ENCODE measurements around the gene TLL2.

The TLL2 gene

GRCh38 chr10:96427291-96427690 lies 86.4 kb downstream of the TLL2 start:
- H3K4me3 Mint-ChIP-seq, result no peak overlapping the region
- H3K4me1 Mint-ChIP-seq, result no peaks in the 10 kb centered on the region
- H3K36me3 Mint-ChIP-seq, result no peaks in the 10 kb centered on the region
- H3K9me3 Mint-ChIP-seq, result no peaks in the 10 kb centered on the region
- H3K27me3 Mint-ChIP-seq, result peaks cover 15% of the 10 kb centered on the region
- no peak overlapping the region for H3K27ac Mint-ChIP-seq

GRCh38 chr10:96422525-96422924 lies 91.2 kb downstream of the TLL2 start:
- no peaks in the 10 kb centered on the region for H3K9me3 Mint-ChIP-seq
- H3K4me1 Mint-ChIP-seq, result no peaks in the 10 kb centered on the region
- no peak overlapping the region for H3K4me3 Mint-ChIP-seq
- no peaks in the 10 kb centered on the region for H3K36me3 Mint-ChIP-seq
- peaks cover 6% of the 10 kb centered on the region for H3K27me3 Mint-ChIP-seq
- H3K27ac Mint-ChIP-seq, result no peak overlapping the region

GRCh38 chr10:96421995-96422394 lies 91.7 kb downstream of the TLL2 start:
- Mint-ChIP-seq H3K4me1 (no peaks in the 10 kb centered on the region), H3K4me3 (no peak overlapping the region), H3K36me3 (no peaks in the 10 kb centered on the region), H3K9me3 (no peaks in the 10 kb centered on the region), H3K27ac (no peak overlapping the region), H3K27me3 (peaks cover 4% of the 10 kb centered on the region)

- Mint-ChIP-seq H3K9me3 (no peaks in the 10 kb centered on the region), H3K27me3 (no peaks in the 10 kb centered on the region), H3K36me3 (no peaks in the 10 kb centered on the region), H3K4me1 (no peaks in the 10 kb centered on the region), H3K4me3 (no peak overlapping the region), H3K27ac (no peak overlapping the region)
These were observed 93.3 kb downstream of the TLL2 start for GRCh38 chr10:96420228-96421009.

GRCh38 chr10:96419351-96419750 lies 94.4 kb downstream of the TLL2 start:
- Mint-ChIP-seq H3K4me3 (no peak overlapping the region), H3K27ac (no peak overlapping the region), H3K36me3 (no peaks in the 10 kb centered on the region), H3K9me3 (no peaks in the 10 kb centered on the region), H3K27me3 (no peaks in the 10 kb centered on the region), H3K4me1 (no peaks in the 10 kb centered on the region)

- H3K27ac Mint-ChIP-seq, result no peak overlapping the region
- H3K4me1 Mint-ChIP-seq, result no peaks in the 10 kb centered on the region
- no peaks in the 10 kb centered on the region for H3K27me3 Mint-ChIP-seq
- H3K9me3 Mint-ChIP-seq, result no peaks in the 10 kb centered on the region
- no peak overlapping the region for H3K4me3 Mint-ChIP-seq
- H3K36me3 Mint-ChIP-seq, result no peaks in the 10 kb centered on the region
These were observed 95.1 kb downstream of the TLL2 start for GRCh38 chr10:96418582-96418981.

- no peaks in the 10 kb centered on the region for H3K9me3 Mint-ChIP-seq
- no peaks in the 10 kb centered on the region for H3K4me1 Mint-ChIP-seq
- no peak overlapping the region for H3K27ac Mint-ChIP-seq
- H3K27me3 Mint-ChIP-seq, result peaks cover 5% of the 10 kb centered on the region
- no peaks in the 10 kb centered on the region for H3K36me3 Mint-ChIP-seq
- no peak overlapping the region for H3K4me3 Mint-ChIP-seq
These were observed 96.3 kb downstream of the TLL2 start for GRCh38 chr10:96417441-96417840.

GRCh38 chr10:96416643-96417042 lies 97.1 kb downstream of the TLL2 start:
- Mint-ChIP-seq H3K36me3 (no peaks in the 10 kb centered on the region), H3K4me3 (no peak overlapping the region), H3K27ac (no peak overlapping the region), H3K27me3 (peaks cover 5% of the 10 kb centered on the region), H3K4me1 (no peaks in the 10 kb centered on the region), H3K9me3 (no peaks in the 10 kb centered on the region)

GRCh38 chr10:96415891-96416554 lies 97.7 kb downstream of the TLL2 start:
- no peak overlapping the region for H3K27ac Mint-ChIP-seq
- H3K36me3 Mint-ChIP-seq, result no peaks in the 10 kb centered on the region
- no peaks in the 10 kb centered on the region for H3K9me3 Mint-ChIP-seq
- H3K4me3 Mint-ChIP-seq, result no peak overlapping the region
- no peaks in the 10 kb centered on the region for H3K4me1 Mint-ChIP-seq
- peaks cover 6% of the 10 kb centered on the region for H3K27me3 Mint-ChIP-seq

GRCh38 chr10:96415150-96415890 lies 98.4 kb downstream of the TLL2 start:
- Mint-ChIP-seq H3K9me3 (no peaks in the 10 kb centered on the region), H3K4me3 (no peak overlapping the region), H3K27ac (no peak overlapping the region), H3K27me3 (peaks cover 6% of the 10 kb centered on the region), H3K36me3 (no peaks in the 10 kb centered on the region), H3K4me1 (no peaks in the 10 kb centered on the region)

- H3K4me1 Mint-ChIP-seq, result no peaks in the 10 kb centered on the region
These were observed 99.4 kb downstream of the TLL2 start for GRCh38 chr10:96414303-96414702.

GRCh38 chr10:96413151-96413787 lies 100.5 kb downstream of the TLL2 start:
- no peaks in the 10 kb centered on the region for H3K9me3 Mint-ChIP-seq
- H3K4me3 Mint-ChIP-seq, result no peak overlapping the region
- peaks cover 8% of the 10 kb centered on the region for H3K27me3 Mint-ChIP-seq
- H3K36me3 Mint-ChIP-seq, result no peaks in the 10 kb centered on the region
- no peak overlapping the region for H3K27ac Mint-ChIP-seq
- no peaks in the 10 kb centered on the region for H3K4me1 Mint-ChIP-seq

More at GRCh38 chr10:96414303-96414702, 99.4 kb downstream of the TLL2 start:
- H3K27ac Mint-ChIP-seq, result no peak overlapping the region
- peaks cover 6% of the 10 kb centered on the region for H3K27me3 Mint-ChIP-seq
- H3K4me3 Mint-ChIP-seq, result no peak overlapping the region
- no peaks in the 10 kb centered on the region for H3K36me3 Mint-ChIP-seq
- no peaks in the 10 kb centered on the region for H3K9me3 Mint-ChIP-seq

GRCh38 chr10:96411716-96412320 lies 101.9 kb downstream of the TLL2 start:
- H3K4me1 Mint-ChIP-seq, result no peaks in the 10 kb centered on the region
- H3K27ac Mint-ChIP-seq, result no peak overlapping the region
- peaks cover 16% of the 10 kb centered on the region for H3K27me3 Mint-ChIP-seq
- H3K4me3 Mint-ChIP-seq, result no peak overlapping the region
- H3K9me3 Mint-ChIP-seq, result no peaks in the 10 kb centered on the region
- H3K36me3 Mint-ChIP-seq, result no peaks in the 10 kb centered on the region

- H3K4me3 Mint-ChIP-seq, result no peak overlapping the region
- no peaks in the 10 kb centered on the region for H3K4me1 Mint-ChIP-seq
- H3K9me3 Mint-ChIP-seq, result no peaks in the 10 kb centered on the region
- peaks cover 17% of the 10 kb centered on the region for H3K27me3 Mint-ChIP-seq
- H3K27ac Mint-ChIP-seq, result no peak overlapping the region
- no peaks in the 10 kb centered on the region for H3K36me3 Mint-ChIP-seq
These were observed 103.4 kb downstream of the TLL2 start for GRCh38 chr10:96410296-96410695.

GRCh38 chr10:96408201-96408600 lies 105.5 kb downstream of the TLL2 start:
- no peak overlapping the region for H3K27ac Mint-ChIP-seq
- peaks cover 17% of the 10 kb centered on the region for H3K27me3 Mint-ChIP-seq
- no peak overlapping the region for H3K4me3 Mint-ChIP-seq
- H3K9me3 Mint-ChIP-seq, result no peaks in the 10 kb centered on the region
- H3K36me3 Mint-ChIP-seq, result no peaks in the 10 kb centered on the region
- H3K4me1 Mint-ChIP-seq, result no peaks in the 10 kb centered on the region
